Measurements from ENCODE around the gene PCDHGB3. TPM values are rescaled to one million over a fixed set of nuclear protein-coding genes. Genes with fewer than 3 reads are reported as not detected.
"Not testable (repeated sequence)": the region's sequence is repeated elsewhere in the genome, so short reads cannot be mapped to it uniquely, and the experiment has no call there.

The PCDHGB3 gene
- total RNA-seq, 4 donors from 2014 or later: 5.1 to 9.2 (median 5.8) TPM

GRCh38 chr5:141397756-141398551, 27.9 kb downstream of the PCDHGB3 start, which contains the start of gene PCDHGB5:
Gene PCDHGB5, plus strand, starts transcription at chr5:141397947. Its CDS starts 181 bp downstream, at chr5:141398128.
- H3K36me3 ChIP-seq; H3K9me3 ChIP-seq; H3K4me1 ChIP-seq; H3K27ac ChIP-seq; H3K27me3 ChIP-seq; intact Hi-C loops (cut with DNase I): not testable (repeated sequence)
- H3K4me3 ChIP-seq (replicated peaks in 1 of 3): peak within 1 kb of the TSS in 1 of 3 donors; percentile 13
- peak in 5 of 6 experiments; percentile 18 to 66 (median 61) for TF ChIP-seq CTCF (IDR thresholded peaks at IDR 0.05)
- 8 to 11% methylated on average over 21 of the region's 43 CpGs for WGBS, 2 donors
- DNase-seq: peak; percentile 57 to 65

- Histone ChIP-seq H3K9me3 (no peaks in the 10 kb centered on the region), H3K27ac (no peak overlapping the region), H3K36me3 (no peaks in the 10 kb centered on the region), H3K27me3 (no peaks in the 10 kb centered on the region), H3K4me1 (peaks cover 4 to 7% of the 10 kb centered on the region in 2 donors), H3K4me3 (replicated peaks in 1 of 3) (no peak overlapping the region)
- 18 to 22% methylated on average over 15 of the region's 15 CpGs for WGBS, 2 donors
- no peak for DNase-seq
- intact Hi-C loops (cut with DNase I): no loop called here
- TF ChIP-seq POLR2A (IDR thresholded peaks at IDR 0.05) (no peak), CTCF (IDR thresholded peaks at IDR 0.05) (no peak)
These were observed 28.6 kb downstream of the PCDHGB3 start for GRCh38 chr5:141398608-141399007.

- no peak for DNase-seq
- H3K9me3 ChIP-seq: no peaks in the 10 kb centered on the region
- 16 to 34% methylated on average over 10 to 20 of the region's 61 CpGs for WGBS, 2 donors
- no peaks in the 10 kb centered on the region for H3K27me3 ChIP-seq
- peaks cover 4 to 7% of the 10 kb centered on the region in 2 donors for H3K4me1 ChIP-seq
- H3K27ac ChIP-seq: no peak overlapping the region
- H3K4me3 ChIP-seq (replicated peaks in 1 of 3): no peak overlapping the region
- no peaks in the 10 kb centered on the region for H3K36me3 ChIP-seq
- TF ChIP-seq CTCF (IDR thresholded peaks at IDR 0.05): no peak
- TF ChIP-seq POLR2A (IDR thresholded peaks at IDR 0.05): no peak
- intact Hi-C loops (cut with DNase I): no loop called here
These were observed 29.7 kb downstream of the PCDHGB3 start for GRCh38 chr5:141399555-141400258.

- TF ChIP-seq POLR2A (IDR thresholded peaks at IDR 0.05) (no peak), CTCF (IDR thresholded peaks at IDR 0.05) (peak in 3 of 6 experiments; percentile 20 to 45 (median 35))
- Histone ChIP-seq H3K9me3 (no peaks in the 10 kb centered on the region), H3K27ac (no peak within 1 kb of the TSS), H3K4me3 (replicated peaks in 1 of 3) (peak within 1 kb of the TSS in 1 of 3 donors; percentile 19), H3K36me3 (no peaks in the 10 kb centered on the region), H3K27me3 (no peaks in the 10 kb centered on the region), H3K4me1 (peaks cover 4 to 7% of the 10 kb centered on the region in 2 donors)
- DNase-seq: peak in 1 of 2 donors; percentile 44
- intact Hi-C loops (cut with DNase I): no loop called here
- 13 to 16% methylated on average over 27 of the region's 27 CpGs for WGBS, 2 donors
These were observed 32.7 kb downstream of the PCDHGB3 start, which contains the start of gene PCDHGA9 for GRCh38 chr5:141402553-141403243. Gene PCDHGA9, plus strand, starts transcription at chr5:141402778. Its CDS starts 175 bp downstream, at chr5:141402953.

Measured in thyroid gland (tissue), 4 donors.